Measurements from ENCODE around the gene PHKA1. TPM values are rescaled to one million over a fixed set of nuclear protein-coding genes. Genes with fewer than 3 reads are reported as not detected.
"Not testable (repeated sequence)": the region's sequence is repeated elsewhere in the genome, so short reads cannot be mapped to it uniquely, and the experiment has no call there.

Gene PHKA1
- total and polyA plus RNA-seq, 2 donors (not counting 3 experiments of a cell fraction or from before 2014, with no cell fraction given), result 3.3 to 5.5 TPM

DNA sequence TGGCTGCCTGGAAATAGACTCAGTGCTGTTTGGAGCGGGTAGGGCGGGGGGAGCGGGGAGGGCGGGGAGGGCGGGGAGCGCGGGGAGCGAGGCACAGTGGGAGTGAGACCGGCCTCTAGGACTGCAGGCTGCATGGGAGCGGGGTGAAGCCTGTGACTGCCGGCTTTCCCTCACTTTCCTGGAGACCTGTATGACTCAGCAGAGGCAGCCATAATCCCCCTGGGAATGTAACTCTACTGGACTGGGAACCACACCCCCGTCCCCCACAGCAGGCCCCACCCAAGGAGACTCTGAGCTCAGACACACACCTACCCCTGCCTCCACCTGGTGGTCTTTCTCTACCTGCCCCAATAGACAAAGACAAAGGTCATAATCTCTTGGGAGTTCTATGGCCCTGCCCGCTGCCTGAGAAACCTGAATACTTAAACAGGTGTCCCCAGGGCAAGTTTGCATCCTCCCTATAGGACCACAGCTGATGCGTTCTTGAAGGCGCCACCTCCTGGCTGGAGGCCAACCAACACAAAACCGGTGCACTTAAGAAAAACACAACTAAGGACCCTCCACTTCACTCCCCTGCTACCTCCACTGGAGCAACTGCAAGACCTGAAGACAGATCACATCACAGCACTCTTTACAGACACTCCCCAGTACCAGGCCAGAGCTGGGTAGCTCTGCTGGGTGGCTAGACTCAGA lies 159.5 kb downstream of the PHKA1 start:
- Histone ChIP-seq H3K79me2 (ENCODE audit: control insufficient read depth, insufficient read depth, low read length) (peaks cover 2% of the 10 kb centered on the region), H3K36me3 (ENCODE audit: control insufficient read depth in 2 of 2, extremely low read depth in 1 of 2, insufficient read depth in 2 of 2, low read length in 2 of 2) (no peaks in the 10 kb centered on the region), H3K9me1 (replicated peaks; ENCODE audit: control insufficient read depth, extremely low read depth, insufficient read depth, low read length) (no peaks in the 10 kb centered on the region), H3K9ac (replicated peaks; ENCODE audit: extremely low read depth, insufficient read depth, low read length) (no peak overlapping the region), H3K4me3 (replicated peaks in 1 of 3; ENCODE audit: insufficient read depth in 1 of 3, low read depth in 1 of 3, low read length in 3 of 3) (no peak overlapping the region), H3K27me3 (ENCODE audit: control insufficient read depth in 2 of 2, insufficient read depth in 2 of 2, low read length in 2 of 2) (no peaks in the 10 kb centered on the region), H2AFZ (ENCODE audit: low read depth, low read length) (no peak overlapping the region), H3K27ac (ENCODE audit: insufficient read depth, low read depth, low read length) (no peak overlapping the region), H3K4me2 (ENCODE audit: insufficient read depth, low read length) (no peak overlapping the region), H4K20me1 (replicated peaks; ENCODE audit: control insufficient read depth, extremely low read depth, insufficient read depth, low read length) (no peaks in the 10 kb centered on the region), H3K4me1 (ENCODE audit: control insufficient read depth, extremely low read depth, insufficient read depth, low read length) (no peaks in the 10 kb centered on the region), H3K9me3 (replicated peaks; ENCODE audit: control insufficient read depth, insufficient read depth, low read length) (no peaks in the 10 kb centered on the region)
- DNase-seq (ENCODE audit: low read depth, low spot score) (no peak), FAIRE-seq (no peak)
- BruUV-seq (replicated peaks), result no TSS peak
- POLR2A ChIA-PET, result no interaction called here
- TF ChIP-seq EZH2 (IDR thresholded peaks at IDR 0.05; ENCODE audit: borderline replicate concordance, low read depth, low read length, severe bottlenecking), result no peak
- TF ChIP-seq JUN (IDR thresholded peaks at IDR 0.05; ENCODE audit: borderline replicate concordance, insufficient read depth, insufficient read length, low read depth), result no peak
- TF ChIP-seq POLR2A (IDR thresholded peaks at IDR 0.05; ENCODE audit: low read depth, low read length), result no peak
- no peak for TF ChIP-seq MAX (IDR thresholded peaks at IDR 0.05; ENCODE audit: insufficient read depth, insufficient read length)
- no peak for TF ChIP-seq GATA2 (IDR thresholded peaks at IDR 0.05; ENCODE audit: insufficient read depth, insufficient read length, low read depth, low read length)
- TF ChIP-seq FOS (IDR thresholded peaks at IDR 0.05; ENCODE audit: borderline replicate concordance, insufficient read depth, low read length), result no peak
- TF ChIP-seq MYC (IDR thresholded peaks at IDR 0.05; ENCODE audit: low read depth, low read length), result no peak
- no peak for TF ChIP-seq POLR2AphosphoS5 (IDR thresholded peaks at IDR 0.05; ENCODE audit: insufficient read depth, low read depth, low read length)
- TF ChIP-seq, protein P1, sequence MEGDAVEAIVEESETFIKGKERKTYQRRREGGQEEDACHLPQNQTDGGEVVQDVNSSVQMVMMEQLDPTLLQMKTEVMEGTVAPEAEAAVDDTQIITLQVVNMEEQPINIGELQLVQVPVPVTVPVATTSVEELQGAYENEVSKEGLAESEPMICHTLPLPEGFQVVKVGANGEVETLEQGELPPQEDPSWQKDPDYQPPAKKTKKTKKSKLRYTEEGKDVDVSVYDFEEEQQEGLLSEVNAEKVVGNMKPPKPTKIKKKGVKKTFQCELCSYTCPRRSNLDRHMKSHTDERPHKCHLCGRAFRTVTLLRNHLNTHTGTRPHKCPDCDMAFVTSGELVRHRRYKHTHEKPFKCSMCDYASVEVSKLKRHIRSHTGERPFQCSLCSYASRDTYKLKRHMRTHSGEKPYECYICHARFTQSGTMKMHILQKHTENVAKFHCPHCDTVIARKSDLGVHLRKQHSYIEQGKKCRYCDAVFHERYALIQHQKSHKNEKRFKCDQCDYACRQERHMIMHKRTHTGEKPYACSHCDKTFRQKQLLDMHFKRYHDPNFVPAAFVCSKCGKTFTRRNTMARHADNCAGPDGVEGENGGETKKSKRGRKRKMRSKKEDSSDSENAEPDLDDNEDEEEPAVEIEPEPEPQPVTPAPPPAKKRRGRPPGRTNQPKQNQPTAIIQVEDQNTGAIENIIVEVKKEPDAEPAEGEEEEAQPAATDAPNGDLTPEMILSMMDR (IDR thresholded peaks at IDR 0.05; ENCODE audit: extremely low read depth in 1 of 2, insufficient read depth in 1 of 2, low read depth in 1 of 2, low read length in 2 of 2), result no peak
- CTCF ChIA-PET, result interaction anchor here (1.3 to 1.8 kb wide), 2 partner anchors 8 to 14 kb away, joined by 4 to 5 read pairs; no protein-coding TSS in a partner anchor
- intact Hi-C loops (cut with micrococcal nuclease), result no loop called here
- dilution Hi-C loops (cut with MboI; ENCODE audit: extremely low pct_ligation_motif_present, low sequenced_read_pairs), result no loop called here

DNA sequence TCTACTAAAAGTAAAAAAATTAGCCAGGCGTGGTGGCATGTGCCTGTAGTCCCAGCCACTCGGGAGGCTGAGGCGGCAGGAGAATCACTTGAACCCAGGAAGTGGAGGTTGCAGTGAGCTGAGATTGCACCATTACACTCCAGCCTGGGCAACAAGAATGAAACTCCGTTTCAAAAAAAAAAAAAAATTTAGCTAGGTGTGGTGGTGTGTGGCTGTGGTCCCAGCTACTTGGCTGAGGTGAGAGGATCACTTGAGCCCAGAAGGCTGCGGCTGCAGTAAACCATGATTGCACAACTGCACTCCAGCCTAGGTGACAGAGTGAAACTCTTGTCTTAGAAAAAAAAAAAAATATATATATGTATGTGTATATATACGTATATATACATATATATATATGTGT lies 161.7 kb downstream of the PHKA1 start:
- H3K4me3 ChIP-seq (replicated peaks in 1 of 3; ENCODE audit: insufficient read depth in 1 of 3, low read depth in 1 of 3, low read length in 3 of 3); H3K9me1 ChIP-seq (replicated peaks; ENCODE audit: control insufficient read depth, extremely low read depth, insufficient read depth, low read length); H4K20me1 ChIP-seq (replicated peaks; ENCODE audit: control insufficient read depth, extremely low read depth, insufficient read depth, low read length); H3K27me3 ChIP-seq (ENCODE audit: control insufficient read depth in 2 of 2, insufficient read depth in 2 of 2, low read length in 2 of 2); BruUV-seq (replicated peaks); H3K36me3 ChIP-seq (ENCODE audit: control insufficient read depth in 2 of 2, extremely low read depth in 1 of 2, insufficient read depth in 2 of 2, low read length in 2 of 2); H3K79me2 ChIP-seq (ENCODE audit: control insufficient read depth, insufficient read depth, low read length); intact Hi-C loops (cut with micrococcal nuclease); H3K9ac ChIP-seq (replicated peaks; ENCODE audit: extremely low read depth, insufficient read depth, low read length); H3K27ac ChIP-seq (ENCODE audit: insufficient read depth, low read depth, low read length); H3K4me1 ChIP-seq (ENCODE audit: control insufficient read depth, extremely low read depth, insufficient read depth, low read length); POLR2A ChIA-PET; dilution Hi-C loops (cut with MboI; ENCODE audit: extremely low pct_ligation_motif_present, low sequenced_read_pairs); H3K4me2 ChIP-seq (ENCODE audit: insufficient read depth, low read length); H3K9me3 ChIP-seq (replicated peaks; ENCODE audit: control insufficient read depth, insufficient read depth, low read length); H2AFZ ChIP-seq (ENCODE audit: low read depth, low read length); FAIRE-seq; DNase-seq (ENCODE audit: low read depth, low spot score); CTCF ChIA-PET: not testable (repeated sequence)

Measured in endothelial cell of umbilical vein (primary cell).